Dermis blood vessel endothelial cell (primary cell): Measurements from ENCODE around the gene CYP27B1. TPM values are rescaled to one million over a fixed set of nuclear protein-coding genes. Genes with fewer than 3 reads are reported as not detected.
A peak's percentile ranks its signal among the peaks of the same experiment; 100 is the strongest.
"Not testable (repeated sequence)": the region's sequence is repeated elsewhere in the genome, so short reads cannot be mapped to it uniquely, and the experiment has no call there.

ENCODE experiments used
- DNase-seq: peaks from one replicate; pipeline ENCODE4 v3.0.0; 2010
- total RNA-seq: library from RNA; depleted of rRNA; stranded (reverse); fragments of >200 nt; gene quantifications from 2 replicates; pipeline ENCODE4 v1.2.3, GENCODE V29; 2014

Gene CYP27B1
- total RNA-seq, 1 donor from 2014 or later, result 0.17 TPM

- no peak for DNase-seq
These were observed 32.3 kb downstream of the CYP27B1 start for GRCh38 chr12:57734591-57734990.

GRCh38 chr12:57733928-57734327 is 33.0 kb downstream of the CYP27B1 start:
- no peak for DNase-seq

GRCh38 chr12:57732726-57733593 is 33.9 kb downstream of the CYP27B1 start:
- no peak for DNase-seq

GRCh38 chr12:57732270-57732669 is 34.6 kb downstream of the CYP27B1 start:
- no peak for DNase-seq

- no peak for DNase-seq
These were observed 35.3 kb downstream of the CYP27B1 start for GRCh38 chr12:57731411-57732080.

GRCh38 chr12:57730336-57731067 is 36.4 kb downstream of the CYP27B1 start:
- DNase-seq, result no peak

- no peak for DNase-seq
These were observed 37.5 kb downstream of the CYP27B1 start for GRCh38 chr12:57729321-57729844.

GRCh38 chr12:57727758-57728395 is 39.0 kb downstream of the CYP27B1 start:
- DNase-seq, result no peak

GRCh38 chr12:57726884-57727757 is 39.8 kb downstream of the CYP27B1 start:
- peak; percentile 43 for DNase-seq

GRCh38 chr12:57726151-57726883 is 40.6 kb downstream of the CYP27B1 start:
- peak; percentile 86 for DNase-seq

- no peak for DNase-seq
These were observed 41.1 kb downstream of the CYP27B1 start for GRCh38 chr12:57725851-57726150.

GRCh38 chr12:57724936-57725740 is 41.7 kb downstream of the CYP27B1 start:
- DNase-seq, result no peak

GRCh38 chr12:57724003-57724935 is 42.6 kb downstream of the CYP27B1 start:
- no peak for DNase-seq

- DNase-seq, result no peak
These were observed 43.3 kb downstream of the CYP27B1 start for GRCh38 chr12:57723630-57723962.

- DNase-seq, result no peak
These were observed 43.9 kb downstream of the CYP27B1 start for GRCh38 chr12:57722716-57723629.

GRCh38 chr12:57721846-57722608 is 44.9 kb downstream of the CYP27B1 start:
- not testable (repeated sequence) for DNase-seq
